Gastroesophageal sphincter (tissue), 4 donors: ENCODE measurements around the gene MYRF. TPM values are rescaled to one million over a fixed set of nuclear protein-coding genes. Genes with fewer than 3 reads are reported as not detected.

Source experiments
- ATAC-seq: fragments of 150-250 bp; one replicate; pipeline ENCODE4 v1.9.1; 2016; ENCODE audit warnings: mild to moderate bottlenecking, moderate library complexity
- H3K27ac ChIP-seq, 4 donors: fragments of 200-600 bp; sonication (generic) in 3 of 4; 1 replicate in 3 of 4; 2 replicates in 1 of 4; pipeline ENCODE4 v1.5.1; 2016 to 2019
- H3K27me3 ChIP-seq: fragments of 200-600 bp; sonication (generic); one replicate; pipeline ENCODE4 v1.5.1; 2019
- H3K36me3 ChIP-seq, 2 donors: fragments of 200-600 bp; sonication (generic); one replicate each; pipeline ENCODE4 v1.5.1; 2019; ENCODE audit warnings: control low read depth in 1 of 2
- H3K4me1 ChIP-seq, 3 donors: fragments of 200-600 bp; sonication (generic); 1 replicate in 2 of 3; 2 replicates in 1 of 3; pipeline ENCODE4 v1.5.1; 2016 to 2019; ENCODE audit warnings: control low read depth in 2 of 3
- H3K4me3 ChIP-seq, 2 donors: fragments of 200-600 bp; sonication (generic); one replicate each; pipeline ENCODE4 v1.5.1; 2019; ENCODE audit warnings: mild to moderate bottlenecking in 1 of 2, moderate library complexity in 1 of 2
- H3K9me3 ChIP-seq, 3 donors: fragments of 200-600 bp; sonication (generic); one replicate each; pipeline ENCODE4 v1.5.1; 2017 to 2019; ENCODE audit warnings: control low read depth in 2 of 3
- CTCF ChIP-seq, 4 experiments: fragments of 200-600 bp in 2 of 4; fragments of 450-650 bp in 2 of 4; sonication (generic) in 1 of 4; IDR thresholded peaks; one replicate each; pipeline ENCODE4 v1.5.1; 2017 to 2019; ENCODE audit warnings: antibody characterized with exemption in 4 of 4, mild to moderate bottlenecking in 2 of 4, moderate library complexity in 2 of 4
- EP300 ChIP-seq: sonication (generic); formaldehyde crosslinking; IDR thresholded peaks from one replicate; pipeline ENCODE4 v1.6.1; 2017; ENCODE audit warnings: antibody characterized with exemption, mild to moderate bottlenecking
- POLR2A ChIP-seq, 2 donors: fragments of 450-650 bp; IDR thresholded peaks; one replicate each; pipeline ENCODE4 v1.6.1; 2017; ENCODE audit warnings: antibody characterized with exemption in 2 of 2, mild to moderate bottlenecking in 2 of 2, moderate library complexity in 1 of 2
- POLR2AphosphoS5 ChIP-seq: sonication (generic); formaldehyde crosslinking; IDR thresholded peaks from one replicate; pipeline ENCODE4 v1.6.1; 2017; ENCODE audit warnings: antibody characterized with exemption
- WGBS, 2 donors: methylation state at CpG; one replicate each; pipeline ENCODE4 v1.1.5; 2018; ENCODE audit warnings: low coverage in 1 of 2; 5-methylcytosine and 5-hydroxymethylcytosine counted together
- total RNA-seq, 4 donors: library from RNA; depleted of rRNA; stranded (reverse); fragments of >200 nt; gene quantifications; one replicate each; pipeline ENCODE4 v1.1.0, GENCODE V29; 2016

Gene MYRF
- total RNA-seq, 4 donors from 2014 or later: 0.10 to 0.78 (median 0.19) TPM

DNA sequence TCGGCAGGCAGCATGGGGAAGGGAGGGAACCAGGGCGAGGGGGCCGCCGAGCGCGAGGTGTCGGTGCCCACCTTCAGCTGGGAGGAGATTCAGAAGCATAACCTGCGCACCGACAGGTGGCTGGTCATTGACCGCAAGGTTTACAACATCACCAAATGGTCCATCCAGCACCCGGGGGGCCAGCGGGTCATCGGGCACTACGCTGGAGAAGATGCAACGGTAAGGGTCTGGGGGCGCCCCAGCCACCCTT is 75.9 kb downstream of the MYRF start:
- Histone ChIP-seq H3K27me3 (no peaks in the 10 kb centered on the region), H3K4me3 (peak overlapping the region; percentile 42 to 75), H3K36me3 (no peaks in the 10 kb centered on the region), H3K4me1 (peaks cover 3 to 64% (median 24%) of the 10 kb centered on the region in 3 donors), H3K9me3 (no peaks in the 10 kb centered on the region), H3K27ac (peak overlapping the region; percentile 79 to 93 (median 84))
- TF ChIP-seq POLR2AphosphoS5: no peak
- TF ChIP-seq POLR2A (IDR thresholded peaks at IDR 0.05): no peak
- TF ChIP-seq CTCF (IDR thresholded peaks at IDR 0.05): no peak
- no peak for TF ChIP-seq EP300
- no peak for ATAC-seq
- 0% methylated on average over 3 to 13 of the region's 16 CpGs for WGBS, 2 donors

GRCh38 chr11:61828629-61829407 is 76.4 kb downstream of the MYRF start:
- TF ChIP-seq EP300 (no peak), POLR2A (IDR thresholded peaks at IDR 0.05) (peak; percentile 10 to 28), CTCF (IDR thresholded peaks at IDR 0.05) (peak in 2 of 4 experiments; percentile 39 to 59), POLR2AphosphoS5 (no peak)
- peaks cover 3 to 68% (median 24%) of the 10 kb centered on the region in 3 donors for H3K4me1 ChIP-seq

DNA sequence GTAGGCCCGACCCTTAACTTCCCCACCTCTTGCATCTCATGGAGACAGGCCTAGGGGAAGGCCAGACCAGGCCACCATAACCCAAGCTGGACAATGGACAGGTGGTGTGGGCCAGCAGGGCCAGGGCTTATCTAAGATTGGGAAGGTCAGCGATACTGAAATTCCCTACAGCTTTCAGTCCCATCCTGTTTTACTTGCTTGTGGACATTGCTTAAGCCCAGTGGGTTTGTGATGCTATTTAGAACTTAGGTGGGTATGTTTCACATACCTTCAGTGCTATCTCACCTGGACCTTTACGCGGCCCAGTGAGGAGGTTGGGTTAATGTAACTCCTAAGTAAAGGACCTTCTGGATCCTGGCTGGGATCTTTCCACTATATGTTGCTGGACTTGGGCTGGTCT is 77.4 kb downstream of the MYRF start:
- no peaks in the 10 kb centered on the region for H3K36me3 ChIP-seq
- peak overlapping the region; percentile 79 to 93 (median 84) for H3K27ac ChIP-seq
- H3K4me3 ChIP-seq: peak overlapping the region in 1 of 2 donors; percentile 75
- 60 to 62% methylated on average over 3 to 4 of the region's 4 CpGs for WGBS, 2 donors
- peaks cover 3 to 78% (median 28%) of the 10 kb centered on the region in 3 donors for H3K4me1 ChIP-seq
- ATAC-seq: no peak
- H3K9me3 ChIP-seq: no peaks in the 10 kb centered on the region
- TF ChIP-seq EP300: no peak
- no peak for TF ChIP-seq POLR2A (IDR thresholded peaks at IDR 0.05)
- no peak for TF ChIP-seq POLR2AphosphoS5
- no peak for TF ChIP-seq CTCF (IDR thresholded peaks at IDR 0.05)
- H3K27me3 ChIP-seq: no peaks in the 10 kb centered on the region

More at GRCh38 chr11:61828629-61829407, 76.4 kb downstream of the MYRF start:
- H3K27ac ChIP-seq: peak overlapping the region; percentile 79 to 93 (median 84)
- WGBS, 2 donors: 0% methylated on average over 5 to 11 of the region's 55 CpGs
- peak; percentile 20 for ATAC-seq
- H3K36me3 ChIP-seq: no peaks in the 10 kb centered on the region
- peak overlapping the region; percentile 42 to 75 for H3K4me3 ChIP-seq
- H3K27me3 ChIP-seq: no peaks in the 10 kb centered on the region
- H3K9me3 ChIP-seq: no peaks in the 10 kb centered on the region

GRCh38 chr11:61830237-61831105 is 78.0 kb downstream of the MYRF start:
- no peaks in the 10 kb centered on the region for H3K9me3 ChIP-seq
- no peaks in the 10 kb centered on the region for H3K27me3 ChIP-seq
- H3K4me3 ChIP-seq: peak overlapping the region in 1 of 2 donors; percentile 75
- 16 to 17% methylated on average over 8 of the region's 8 CpGs for WGBS, 2 donors
- H3K27ac ChIP-seq: peak overlapping the region; percentile 79 to 93 (median 84)
- peaks cover 3 to 84% (median 32%) of the 10 kb centered on the region in 3 donors for H3K4me1 ChIP-seq
- no peak for ATAC-seq
- H3K36me3 ChIP-seq: no peaks in the 10 kb centered on the region
- TF ChIP-seq EP300 (no peak), POLR2AphosphoS5 (peak; percentile 91)

GRCh38 chr11:61832207-61832606 is 79.8 kb downstream of the MYRF start:
- ATAC-seq: no peak
- peak overlapping the region in 3 of 4 donors; percentile 79 to 93 (median 85) for H3K27ac ChIP-seq
- H3K36me3 ChIP-seq: no peaks in the 10 kb centered on the region
- no peak overlapping the region for H3K4me3 ChIP-seq
- TF ChIP-seq EP300 (no peak), POLR2AphosphoS5 (no peak), CTCF (IDR thresholded peaks at IDR 0.05) (no peak), POLR2A (IDR thresholded peaks at IDR 0.05) (no peak)
- H3K9me3 ChIP-seq: no peaks in the 10 kb centered on the region
- H3K4me1 ChIP-seq: peaks cover 3 to 84% (median 32%) of the 10 kb centered on the region in 3 donors
- H3K27me3 ChIP-seq: no peaks in the 10 kb centered on the region
- WGBS, 2 donors: 83% methylated on average over 1 of the region's 4 CpGs; no CpG with 5 or more reads in 1 of the 2 donors
